GM12872 (cell line): ENCODE results near the gene LYZL4.

Experiments
- TF ChIP-seq, protein P1 (sequence below): IDR thresholded peaks from 3 replicates; pipeline ENCODE4 v1.5.1; 2011; ENCODE audit warnings: low read depth, mild to moderate bottlenecking, low read length, moderate library complexity; ENCODE audit not compliant: insufficient read depth

LYZL4 gene

GRCh38 chr3:42368861-42369260 lies 41.5 kb downstream of the LYZL4 start:
- TF ChIP-seq, protein P1, sequence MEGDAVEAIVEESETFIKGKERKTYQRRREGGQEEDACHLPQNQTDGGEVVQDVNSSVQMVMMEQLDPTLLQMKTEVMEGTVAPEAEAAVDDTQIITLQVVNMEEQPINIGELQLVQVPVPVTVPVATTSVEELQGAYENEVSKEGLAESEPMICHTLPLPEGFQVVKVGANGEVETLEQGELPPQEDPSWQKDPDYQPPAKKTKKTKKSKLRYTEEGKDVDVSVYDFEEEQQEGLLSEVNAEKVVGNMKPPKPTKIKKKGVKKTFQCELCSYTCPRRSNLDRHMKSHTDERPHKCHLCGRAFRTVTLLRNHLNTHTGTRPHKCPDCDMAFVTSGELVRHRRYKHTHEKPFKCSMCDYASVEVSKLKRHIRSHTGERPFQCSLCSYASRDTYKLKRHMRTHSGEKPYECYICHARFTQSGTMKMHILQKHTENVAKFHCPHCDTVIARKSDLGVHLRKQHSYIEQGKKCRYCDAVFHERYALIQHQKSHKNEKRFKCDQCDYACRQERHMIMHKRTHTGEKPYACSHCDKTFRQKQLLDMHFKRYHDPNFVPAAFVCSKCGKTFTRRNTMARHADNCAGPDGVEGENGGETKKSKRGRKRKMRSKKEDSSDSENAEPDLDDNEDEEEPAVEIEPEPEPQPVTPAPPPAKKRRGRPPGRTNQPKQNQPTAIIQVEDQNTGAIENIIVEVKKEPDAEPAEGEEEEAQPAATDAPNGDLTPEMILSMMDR = no peak

DNA sequence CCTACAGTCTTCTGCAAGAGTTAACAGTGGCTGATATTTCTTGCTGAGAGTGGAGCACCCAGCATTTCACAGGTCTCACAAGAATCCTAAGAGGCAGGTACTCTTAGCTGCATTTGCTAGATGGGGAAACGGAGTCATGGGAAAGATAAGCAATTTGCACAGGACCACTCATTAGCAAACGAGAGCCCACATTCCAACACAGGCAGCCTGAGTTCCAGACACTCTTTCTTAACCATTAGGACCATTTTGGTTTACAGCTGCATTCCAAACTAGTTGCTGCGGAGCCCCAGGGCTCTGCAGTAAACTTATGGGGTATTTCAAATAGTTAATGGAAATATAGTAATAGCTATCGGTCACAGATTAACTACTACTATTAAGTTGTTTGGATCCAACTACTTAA lies 42.5 kb downstream of the LYZL4 start:
- TF ChIP-seq, protein P1 = no peak

GRCh38 chr3:42366550-42366949 lies 43.9 kb downstream of the LYZL4 start:
- TF ChIP-seq, protein P1 = no peak

DNA sequence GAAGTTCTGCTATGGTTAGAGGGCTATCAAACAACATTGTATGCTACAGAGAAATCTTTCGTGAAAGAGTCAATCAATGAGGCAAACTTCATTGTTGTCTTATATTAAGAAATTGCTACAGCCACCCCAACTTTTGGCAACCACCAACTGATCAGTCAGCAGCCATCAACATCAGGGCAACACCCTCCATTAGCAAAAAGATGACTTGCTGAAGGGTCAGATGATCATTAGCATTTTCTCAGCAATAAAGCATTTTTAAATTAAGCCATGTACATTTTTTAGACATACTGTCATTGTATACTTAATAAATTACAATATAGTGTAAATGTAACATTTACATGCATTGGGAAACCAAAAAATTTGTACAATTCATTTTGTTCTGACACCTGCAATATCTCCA lies 53.1 kb downstream of the LYZL4 start:
- TF ChIP-seq, protein P1 = no peak

DNA sequence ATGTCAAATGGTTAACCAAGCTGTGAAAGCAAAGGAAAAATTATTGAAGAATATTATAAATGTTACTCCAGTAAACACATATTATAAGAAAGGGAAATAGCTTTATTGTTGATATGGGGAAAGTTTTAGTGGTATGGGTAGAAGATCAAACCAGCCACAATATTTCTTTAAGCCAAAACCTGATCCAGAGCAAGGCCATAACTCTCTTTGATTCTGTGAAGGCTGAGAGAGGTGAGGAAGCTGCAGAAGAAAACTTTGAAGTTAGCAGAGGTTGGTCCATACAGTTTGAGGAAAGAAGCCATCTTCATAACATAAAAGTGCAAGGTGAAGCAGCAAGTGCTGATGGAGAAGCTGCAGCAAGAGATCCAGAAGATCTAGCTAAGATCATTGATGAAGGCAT lies 54.8 kb downstream of the LYZL4 start:
- TF ChIP-seq, protein P1 = no peak

DNA sequence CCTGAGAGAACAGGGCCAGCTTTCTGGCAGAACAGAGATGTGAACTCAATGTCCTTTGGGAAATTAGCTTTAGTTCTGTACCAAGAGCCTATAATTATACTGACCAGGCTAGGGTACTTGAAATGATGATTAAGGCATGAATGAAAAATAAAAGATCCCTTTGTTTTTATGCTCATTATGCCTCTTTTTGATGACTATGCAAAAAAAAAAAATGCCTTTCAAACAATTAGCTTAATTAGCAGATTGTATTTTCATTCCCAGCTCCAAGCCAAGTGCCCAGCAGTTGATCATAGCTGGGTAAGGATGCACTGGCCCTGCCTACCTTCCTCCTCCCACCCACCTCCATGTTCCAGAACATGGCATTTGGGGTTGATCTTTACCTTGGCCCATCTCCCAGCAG lies 56.8 kb downstream of the LYZL4 start:
- TF ChIP-seq, protein P1 = no peak

DNA sequence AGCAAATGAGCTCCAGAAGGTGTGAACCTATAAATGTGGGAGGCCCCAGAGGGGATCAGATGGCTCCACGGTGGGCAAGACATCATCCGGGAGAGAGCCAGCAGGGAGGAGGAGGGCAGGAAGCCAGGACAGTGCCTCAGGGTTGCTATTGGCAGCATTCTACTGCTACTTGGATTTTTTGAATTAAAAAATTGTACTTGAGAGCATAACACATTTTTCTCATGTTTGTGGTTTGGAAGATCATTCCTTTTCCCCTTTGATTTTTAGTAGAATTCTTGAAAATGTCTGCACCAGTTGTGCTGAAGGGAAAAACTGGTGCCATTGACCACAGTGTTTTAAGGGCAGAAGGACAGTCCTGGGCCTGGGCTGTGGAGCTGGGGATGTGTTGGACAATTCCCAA lies 59.2 kb downstream of the LYZL4 start:
- TF ChIP-seq, protein P1 = no peak

DNA sequence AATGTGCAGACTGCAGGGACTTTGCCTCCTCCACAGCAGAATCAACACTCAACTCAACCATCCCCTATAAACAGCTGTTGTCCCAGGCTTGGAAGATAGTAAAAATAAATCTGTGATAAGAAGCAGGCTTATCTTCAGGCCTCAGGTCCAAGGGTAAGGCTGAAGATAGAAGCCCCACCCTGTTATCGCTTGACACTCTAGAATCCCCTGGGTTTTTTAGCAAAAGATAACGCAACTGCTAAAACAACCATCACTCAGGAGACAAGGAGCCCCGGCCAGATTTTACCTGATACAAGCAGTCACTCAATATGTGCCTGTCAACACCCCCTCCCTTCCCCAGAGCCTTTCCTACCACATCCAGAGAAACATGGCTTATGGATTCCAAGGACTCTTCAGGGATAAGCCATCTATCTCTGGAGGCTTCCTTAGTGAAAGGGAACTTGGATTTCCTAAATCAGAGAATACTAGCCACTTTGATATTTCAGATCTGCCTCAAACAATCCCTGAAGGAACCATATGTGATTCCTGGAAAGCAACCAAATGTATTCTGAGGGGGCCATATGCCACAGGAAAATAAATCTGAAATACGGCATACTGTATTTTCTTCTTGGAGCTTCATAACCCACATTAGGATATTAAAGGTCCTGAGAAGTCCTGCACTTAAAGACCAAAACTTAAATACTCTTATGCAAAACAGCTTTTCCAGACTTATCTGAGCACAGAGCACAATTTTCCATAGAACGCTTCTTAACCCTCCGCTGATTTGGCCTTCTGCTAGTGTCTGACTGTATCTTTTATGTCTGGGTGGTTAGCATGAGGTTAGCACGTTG lies 60.4 kb downstream of the LYZL4 start:
- TF ChIP-seq, protein P1 = no peak
